B cell (primary cell): ENCODE measurements around the gene SLC25A31. TPM values are rescaled to one million over a fixed set of nuclear protein-coding genes. Genes with fewer than 3 reads are reported as not detected.

Experiments
- ATAC-seq: fragments of 200-7000 bp; cut with Tn5 transposase; one replicate; pipeline ENCODE4 v1.10.0; 2021; ENCODE audit warnings: low read depth, mild to moderate bottlenecking, moderate number of reproducible peaks, moderate library complexity
- CTCF ChIA-PET: fragments of 350-600 bp; sonication (Branson Sonifier 250); formaldehyde crosslinking; loops from one replicate; lab custom pipeline; 2021; ENCODE audit warnings: antibody characterized with exemption, inconsistent platforms; lab: Charles Lee
- POLR2A ChIA-PET: fragments of 350-600 bp; sonication (Branson Sonifier 250); formaldehyde crosslinking; loops from one replicate; lab custom pipeline; 2021; ENCODE audit warnings: antibody characterized with exemption; lab: Charles Lee
- DNase-seq: peaks from one replicate; pipeline ENCODE4 v3.0.0; 2013
- H2AFZ ChIP-seq: 2 replicates; pipeline ENCODE4 v1.6.1; 2012; ENCODE audit warnings: mild to moderate bottlenecking, low read depth, low read length; ENCODE audit not compliant: insufficient read depth, poor library complexity, severe bottlenecking
- H3K27ac ChIP-seq, 2 donors: 1 replicate in 1 of 2; 2 replicates in 1 of 2; pipeline ENCODE4 v1.5.1; 2012 to 2013; ENCODE audit warnings: low read length in 2 of 2, mild to moderate bottlenecking in 2 of 2, moderate library complexity in 1 of 2
- H3K27me3 ChIP-seq, 4 experiments: fragments of 200-600 bp in 1 of 4; sonication (generic) in 1 of 4; replicated peaks in 1 of 4; 1 replicate in 2 of 4; 2 replicates in 2 of 4; pipeline versions ENCODE4 v1.6.1 to v1.7.0; 2013 to 2016; ENCODE audit warnings: low read length in 3 of 4, mild to moderate bottlenecking in 2 of 4, mixed read lengths in 1 of 4, moderate library complexity in 1 of 4; ENCODE audit not compliant: insufficient read depth in 4 of 4, control insufficient read depth in 3 of 4; ENCODE audit errors: control extremely low read depth in 1 of 4
- H3K36me3 ChIP-seq, 2 experiments: replicated peaks in 1 of 2; 1 replicate in 1 of 2; 2 replicates in 1 of 2; pipeline versions ENCODE4 v1.6.1 to v1.7.1; 2013; ENCODE audit warnings: low read length in 1 of 2; ENCODE audit not compliant: insufficient read depth in 2 of 2, control insufficient read depth in 1 of 2; ENCODE audit errors: control extremely low read depth in 1 of 2, extremely low read depth in 1 of 2
- H3K4me1 ChIP-seq, 2 donors: fragments of 200-600 bp in 1 of 2; sonication (generic) in 1 of 2; 1 replicate in 1 of 2; 2 replicates in 1 of 2; pipeline versions ENCODE4 v1.5.1 to v1.6.1; 2013 to 2017; ENCODE audit warnings: low read length in 2 of 2; ENCODE audit not compliant: control insufficient read depth in 2 of 2, insufficient read depth in 2 of 2
- H3K4me2 ChIP-seq: replicated peaks from 2 replicates; pipeline ENCODE3; 2012; ENCODE audit warnings: mild to moderate bottlenecking, low read depth, low read length; ENCODE audit not compliant: poor library complexity, severe bottlenecking
- H3K4me3 ChIP-seq, 5 experiments: fragments of 200-600 bp in 1 of 5; sonication (generic) in 1 of 5; 1 replicate in 3 of 5; 2 replicates in 2 of 5; pipeline versions ENCODE4 v1.5.1 to v1.7.0; 2011 to 2016; ENCODE audit warnings: low read length in 4 of 5, mild to moderate bottlenecking in 4 of 5, low read depth in 2 of 5, control low read depth in 1 of 5, moderate library complexity in 1 of 5; ENCODE audit not compliant: insufficient read depth in 1 of 5; ENCODE audit errors: control extremely low read depth in 1 of 5, extremely low read depth in 1 of 5
- H3K79me2 ChIP-seq: fragments of 200-600 bp; sonication (generic); one replicate; pipeline ENCODE4 v1.6.0; 2016; ENCODE audit warnings: low read length; ENCODE audit not compliant: control insufficient read depth, insufficient read depth
- H3K9ac ChIP-seq: fragments of 200-600 bp; sonication (generic); 2 replicates; pipeline ENCODE4 v1.6.1; 2017; ENCODE audit warnings: mild to moderate bottlenecking, low read length, moderate library complexity
- H3K9me3 ChIP-seq, 3 donors: one replicate each; pipeline versions ENCODE4 v1.6.1 to v1.7.1; 2013; ENCODE audit warnings: low read length in 2 of 3; ENCODE audit not compliant: control insufficient read depth in 2 of 3, insufficient read depth in 1 of 3; ENCODE audit errors: control extremely low read depth in 1 of 3
- H4K20me1 ChIP-seq: 2 replicates; pipeline ENCODE4 v1.6.0; 2012; ENCODE audit warnings: mild to moderate bottlenecking, low read length; ENCODE audit not compliant: insufficient read depth, control insufficient read depth, poor library complexity, severe bottlenecking
- H3K27ac Mint-ChIP-seq: one replicate; pipeline ENCODE4 v1.8.0; 2021; ENCODE audit warnings: mixed read lengths
- H3K27me3 Mint-ChIP-seq: one replicate; pipeline ENCODE4 v1.8.0; 2021; ENCODE audit warnings: mixed read lengths
- H3K4me1 Mint-ChIP-seq: one replicate; pipeline ENCODE4 v1.8.0; 2021; ENCODE audit warnings: mixed read lengths
- H3K4me3 Mint-ChIP-seq: one replicate; pipeline ENCODE4 v1.8.0; 2021; ENCODE audit warnings: mixed read lengths
- H3K9me3 Mint-ChIP-seq: one replicate; pipeline ENCODE4 v1.8.0; 2022; ENCODE audit warnings: mixed read lengths; ENCODE audit not compliant: insufficient read depth
- EZH2 ChIP-seq: IDR thresholded peaks from 2 replicates; pipeline ENCODE4 v1.6.1; 2012; ENCODE audit warnings: borderline replicate concordance, low read depth, mild to moderate bottlenecking, moderate library complexity, low read length; ENCODE audit not compliant: insufficient read depth, poor library complexity, severe bottlenecking
- WGBS: methylation state at CpG from one replicate; pipeline ENCODE4 v1.1.5; 2013; ENCODE audit warnings: missing lambda C conversion rate; ENCODE audit not compliant: insufficient coverage; 5-methylcytosine and 5-hydroxymethylcytosine counted together
- intact Hi-C: fragments of 100-400 bp; cut with micrococcal nuclease; formaldehyde crosslinking; loops from one replicate; pipeline ENCODE4 v1.10.0; 2022
- polyA plus RNA-seq: library from polyadenylated mRNA; depleted of rRNA; stranded (reverse); fragments of >200 nt; gene quantifications from 2 replicates; pipeline ENCODE4 v1.2.3, GENCODE V29; 2012
- total RNA-seq, 2 donors: library from RNA; stranded (reverse); fragments of 120-200 nt in 1 of 2; gene quantifications; 1 replicate in 1 of 2; 2 replicates in 1 of 2; pipeline versions ENCODE4 v1.2.3 to v1.2.4, GENCODE V29; 2013 to 2022
- TF ChIP-seq, protein P1 (sequence below): fragments of 200-600 bp; IDR thresholded peaks from one replicate; pipeline ENCODE4 v1.8.0; 2022; ENCODE audit warnings: antibody characterized with exemption, mild to moderate bottlenecking

The SLC25A31 gene
- total and polyA plus RNA-seq, 2 donors (not counting 1 experiment from before 2014, with no cell fraction given), result not detected

DNA sequence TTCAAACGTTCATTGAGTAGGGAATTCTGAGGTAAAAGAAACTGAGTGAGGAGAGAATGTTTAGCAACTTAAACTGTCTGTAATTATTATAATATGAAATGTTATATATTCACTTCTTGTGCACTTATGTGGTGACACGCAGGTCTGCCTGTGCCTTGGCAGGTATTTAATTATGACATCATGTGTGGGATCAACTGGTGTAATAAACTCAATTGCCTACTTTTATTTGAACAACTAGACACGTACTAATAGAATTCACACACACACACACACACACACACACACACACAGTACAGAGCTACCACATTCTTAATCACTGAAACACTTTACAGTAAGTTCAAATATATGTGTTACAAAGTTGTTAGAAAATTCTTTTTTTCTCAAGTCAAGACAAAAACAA, 20.7 kb upstream of the SLC25A31 start:
- Histone ChIP-seq H4K20me1 (no peaks in the 10 kb centered on the region), H3K27me3 (no peaks in the 10 kb centered on the region), H3K9me3 (no peaks in the 10 kb centered on the region), H3K27ac (no peak overlapping the region), H2AFZ (no peak overlapping the region), H3K36me3 (no peaks in the 10 kb centered on the region), H3K9ac (no peak overlapping the region), H3K4me2 (no peak overlapping the region), H3K79me2 (no peaks in the 10 kb centered on the region), H3K4me1 (no peaks in the 10 kb centered on the region), H3K4me3 (no peak overlapping the region)
- peaks cover 4% of the 10 kb centered on the region for H3K27me3 Mint-ChIP-seq
- H3K4me3 Mint-ChIP-seq, result no peak overlapping the region
- TF ChIP-seq, protein P1, sequence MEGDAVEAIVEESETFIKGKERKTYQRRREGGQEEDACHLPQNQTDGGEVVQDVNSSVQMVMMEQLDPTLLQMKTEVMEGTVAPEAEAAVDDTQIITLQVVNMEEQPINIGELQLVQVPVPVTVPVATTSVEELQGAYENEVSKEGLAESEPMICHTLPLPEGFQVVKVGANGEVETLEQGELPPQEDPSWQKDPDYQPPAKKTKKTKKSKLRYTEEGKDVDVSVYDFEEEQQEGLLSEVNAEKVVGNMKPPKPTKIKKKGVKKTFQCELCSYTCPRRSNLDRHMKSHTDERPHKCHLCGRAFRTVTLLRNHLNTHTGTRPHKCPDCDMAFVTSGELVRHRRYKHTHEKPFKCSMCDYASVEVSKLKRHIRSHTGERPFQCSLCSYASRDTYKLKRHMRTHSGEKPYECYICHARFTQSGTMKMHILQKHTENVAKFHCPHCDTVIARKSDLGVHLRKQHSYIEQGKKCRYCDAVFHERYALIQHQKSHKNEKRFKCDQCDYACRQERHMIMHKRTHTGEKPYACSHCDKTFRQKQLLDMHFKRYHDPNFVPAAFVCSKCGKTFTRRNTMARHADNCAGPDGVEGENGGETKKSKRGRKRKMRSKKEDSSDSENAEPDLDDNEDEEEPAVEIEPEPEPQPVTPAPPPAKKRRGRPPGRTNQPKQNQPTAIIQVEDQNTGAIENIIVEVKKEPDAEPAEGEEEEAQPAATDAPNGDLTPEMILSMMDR, result no peak
- no peak for TF ChIP-seq EZH2
- ChIA-PET CTCF (no interaction called here), POLR2A (no interaction called here)
- ATAC-seq (no peak), DNase-seq (no peak)
- H3K4me1 Mint-ChIP-seq, result no peaks in the 10 kb centered on the region
- intact Hi-C loops, result no loop called here
- H3K27ac Mint-ChIP-seq, result no peak overlapping the region
- WGBS, result no CpG with 5 or more reads among the region's 3 CpGs
- H3K9me3 Mint-ChIP-seq, result no peaks in the 10 kb centered on the region

DNA sequence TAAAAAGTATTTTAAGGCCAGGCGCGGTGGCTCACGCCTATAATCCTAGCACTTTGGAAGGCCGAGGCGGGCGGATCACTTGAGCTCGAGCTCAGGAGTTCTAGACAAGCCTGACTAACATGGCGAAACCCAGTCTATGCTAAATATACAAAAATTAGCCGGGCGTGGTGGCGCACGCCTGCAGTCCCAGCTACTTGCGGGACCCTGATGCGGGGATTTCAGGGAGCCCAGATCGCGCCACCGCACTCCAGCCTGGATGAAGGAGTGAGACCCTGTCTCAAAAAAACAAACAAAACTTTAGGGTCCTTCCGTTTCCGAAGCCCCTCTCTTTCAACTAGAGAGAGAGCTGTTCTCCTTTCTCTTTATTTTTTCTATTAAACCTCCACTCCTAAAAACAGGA, 1.2 kb downstream of the SLC25A31 start:
- Histone ChIP-seq H2AFZ (no peak overlapping the region), H3K4me3 (no peak overlapping the region), H3K9ac (no peak overlapping the region), H3K27me3 (no peaks in the 10 kb centered on the region), H3K36me3 (no peaks in the 10 kb centered on the region), H3K27ac (no peak overlapping the region), H3K4me1 (no peaks in the 10 kb centered on the region), H3K9me3 (peaks cover 0 to 11% (median 0%) of the 10 kb centered on the region in 3 donors), H3K79me2 (no peaks in the 10 kb centered on the region), H3K4me2 (no peak overlapping the region), H4K20me1 (no peaks in the 10 kb centered on the region)
- Mint-ChIP-seq H3K27me3 (peaks cover 10% of the 10 kb centered on the region), H3K4me1 (no peaks in the 10 kb centered on the region), H3K9me3 (no peaks in the 10 kb centered on the region), H3K27ac (no peak overlapping the region), H3K4me3 (no peak overlapping the region)
- TF ChIP-seq, protein P1, result no peak
- no peak for TF ChIP-seq EZH2
- ATAC-seq (no peak), DNase-seq (no peak)
- CTCF ChIA-PET, result interaction anchor here (1.0 kb wide), 1 partner anchor 15 kb away, joined by 3 read pairs; no protein-coding TSS in a partner anchor
- intact Hi-C loops, result no loop called here
- POLR2A ChIA-PET, result no interaction called here
- WGBS, result 96% methylated on average over 17 of the region's 19 CpGs
